ENCODE measurements around the gene FABP2.
A peak's percentile ranks its signal among the peaks of the same experiment; 100 is the strongest.
"Not testable (repeated sequence)": the region's sequence is repeated elsewhere in the genome, so short reads cannot be mapped to it uniquely, and the experiment has no call there.

The FABP2 gene

GRCh38 chr4:119321921-119322687, at the start of gene FABP2:
TSS of gene FABP2 (minus strand) at chr4:119322138. CDS start at chr4:119322102, 36 bp downstream.
- no peak for DNase-seq

GRCh38 chr4:119370951-119371683, 49.2 kb upstream of the FABP2 start:
- DNase-seq: not testable (repeated sequence)

GRCh38 chr4:119370392-119370791, 48.5 kb upstream of the FABP2 start:
- not testable (repeated sequence) for DNase-seq

GRCh38 chr4:119366802-119367201, 44.9 kb upstream of the FABP2 start:
- not testable (repeated sequence) for DNase-seq

GRCh38 chr4:119364203-119364602, 42.3 kb upstream of the FABP2 start:
- not testable (repeated sequence) for DNase-seq

GRCh38 chr4:119363372-119363771, 41.4 kb upstream of the FABP2 start:
- DNase-seq: peak in 1 of 58 donors; percentile 1

GRCh38 chr4:119362413-119362812, 40.5 kb upstream of the FABP2 start:
- DNase-seq: not testable (repeated sequence)

GRCh38 chr4:119359873-119360272, 37.9 kb upstream of the FABP2 start:
- DNase-seq: not testable (repeated sequence)

GRCh38 chr4:119356796-119357195, 34.9 kb upstream of the FABP2 start:
- not testable (repeated sequence) for DNase-seq

- DNase-seq: not testable (repeated sequence)
These were observed 34.1 kb upstream of the FABP2 start for GRCh38 chr4:119356041-119356440.

- DNase-seq: not testable (repeated sequence)
These were observed 31.4 kb upstream of the FABP2 start for GRCh38 chr4:119353364-119353763.

- not testable (repeated sequence) for DNase-seq
These were observed 26.2 kb upstream of the FABP2 start for GRCh38 chr4:119348169-119348568.

GRCh38 chr4:119343293-119343692, 21.4 kb upstream of the FABP2 start:
- not testable (repeated sequence) for DNase-seq

GRCh38 chr4:119339895-119340294, 18.0 kb upstream of the FABP2 start:
- not testable (repeated sequence) for DNase-seq

- no peak for DNase-seq
These were observed 15.1 kb upstream of the FABP2 start for GRCh38 chr4:119337010-119337409.

GRCh38 chr4:119336332-119336979, 14.5 kb upstream of the FABP2 start:
- not testable (repeated sequence) for DNase-seq

- DNase-seq: no peak
These were observed 8.1 kb upstream of the FABP2 start for GRCh38 chr4:119329835-119330620.

GRCh38 chr4:119328695-119329094, 6.8 kb upstream of the FABP2 start:
- DNase-seq: no peak

- DNase-seq: no peak
These were observed 3.9 kb downstream of the FABP2 start for GRCh38 chr4:119317990-119318389.

- DNase-seq: no peak
These were observed 6.9 kb downstream of the FABP2 start for GRCh38 chr4:119315036-119315435.

GRCh38 chr4:119314356-119314755, 7.6 kb downstream of the FABP2 start:
- DNase-seq: peak in 11 of 58 donors; percentile 0 to 62 (median 4)
